Tibial nerve (tissue), 4 donors: ENCODE data around the gene LMO7. TPM values are rescaled to one million over a fixed set of nuclear protein-coding genes. Genes with fewer than 3 reads are reported as not detected.

Experiments used
- DNase-seq, 2 donors: peaks; one replicate each; pipeline ENCODE4 v3.0.0-alpha.2; 2019; ENCODE audit warnings: low spot score in 2 of 2
- H3K27ac ChIP-seq, 4 donors: fragments of 200-600 bp; sonication (generic) in 3 of 4; one replicate each; pipeline ENCODE4 v1.5.1; 2017 to 2019; ENCODE audit warnings: mild to moderate bottlenecking in 1 of 4
- H3K27me3 ChIP-seq, 2 donors: fragments of 200-600 bp; sonication (generic) in 1 of 2; one replicate each; pipeline versions ENCODE4 v1.5.1 to v1.6.0; 2017 to 2019
- H3K36me3 ChIP-seq, 3 donors: fragments of 200-600 bp; sonication (generic); one replicate each; pipeline ENCODE4 v1.5.1; 2018 to 2019
- H3K4me1 ChIP-seq, 4 donors: fragments of 200-600 bp; sonication (generic) in 3 of 4; one replicate each; pipeline ENCODE4 v1.5.1; 2017 to 2019
- H3K4me3 ChIP-seq, 4 donors: fragments of 200-600 bp; sonication (generic) in 3 of 4; one replicate each; pipeline ENCODE4 v1.5.1; 2017 to 2019; ENCODE audit warnings: mild to moderate bottlenecking in 1 of 4, moderate library complexity in 1 of 4
- H3K9me3 ChIP-seq, 4 donors: fragments of 200-600 bp; sonication (generic) in 3 of 4; one replicate each; pipeline ENCODE4 v1.5.1; 2017 to 2019
- CTCF ChIP-seq, 5 experiments: fragments of 200-600 bp in 3 of 5; fragments of 450-650 bp in 2 of 5; sonication (generic) in 3 of 5; IDR thresholded peaks; one replicate each; pipeline ENCODE4 v1.5.1; 2016 to 2019; ENCODE audit warnings: antibody characterized with exemption in 5 of 5, mild to moderate bottlenecking in 3 of 5, moderate library complexity in 2 of 5
- EP300 ChIP-seq, 2 donors: sonication (generic); formaldehyde crosslinking; IDR thresholded peaks; one replicate each; pipeline ENCODE4 v1.6.1; 2017; ENCODE audit warnings: antibody characterized with exemption in 2 of 2, mild to moderate bottlenecking in 1 of 2
- POLR2A ChIP-seq, 2 donors: fragments of 450-650 bp; IDR thresholded peaks; one replicate each; pipeline ENCODE4 v1.6.1; 2017; ENCODE audit warnings: antibody characterized with exemption in 2 of 2, mild to moderate bottlenecking in 2 of 2, moderate library complexity in 2 of 2
- WGBS, 2 donors: methylation state at CpG; one replicate each; pipeline ENCODE4 v1.1.5; 2018; 5-methylcytosine and 5-hydroxymethylcytosine counted together
- total RNA-seq, 4 donors: library from RNA; depleted of rRNA; stranded (reverse); fragments of >200 nt; gene quantifications; one replicate each; pipeline ENCODE4 v1.1.0, GENCODE V29; 2016

Gene LMO7
- total RNA-seq, 4 donors from 2014 or later, result 149 to 311 (median 236) TPM

- TF ChIP-seq POLR2A (IDR thresholded peaks at IDR 0.05) (no peak), CTCF (IDR thresholded peaks at IDR 0.05) (no peak), EP300 (IDR thresholded peaks at IDR 0.05) (no peak)
- Histone ChIP-seq H3K4me1 (peaks cover 0 to 3% (median 0%) of the 10 kb centered on the region in 4 donors), H3K27ac (no peak overlapping the region), H3K4me3 (no peak overlapping the region), H3K9me3 (no peaks in the 10 kb centered on the region), H3K36me3 (peaks cover 0 to 10% (median 0%) of the 10 kb centered on the region in 3 donors), H3K27me3 (no peaks in the 10 kb centered on the region)
- WGBS, 2 donors, result 86 to 87% methylated on average over 7 of the region's 7 CpGs
- DNase-seq, result no peak
Measured at GRCh38 chr13:75806117-75806516, 170.0 kb downstream of the LMO7 start.

- 83 to 87% methylated on average over 5 of the region's 5 CpGs for WGBS, 2 donors
- DNase-seq, result no peak
- Histone ChIP-seq H3K9me3 (no peaks in the 10 kb centered on the region), H3K27ac (no peak overlapping the region), H3K36me3 (no peaks in the 10 kb centered on the region), H3K27me3 (no peaks in the 10 kb centered on the region), H3K4me1 (peaks cover 0 to 24% (median 0%) of the 10 kb centered on the region in 4 donors), H3K4me3 (no peak overlapping the region)
- TF ChIP-seq EP300 (IDR thresholded peaks at IDR 0.05) (no peak), POLR2A (IDR thresholded peaks at IDR 0.05) (no peak), CTCF (IDR thresholded peaks at IDR 0.05) (no peak)
Measured at GRCh38 chr13:75811361-75811760, 175.2 kb downstream of the LMO7 start.

- Histone ChIP-seq H3K4me1 (peaks cover 0 to 24% (median 0%) of the 10 kb centered on the region in 4 donors), H3K27me3 (no peaks in the 10 kb centered on the region), H3K36me3 (no peaks in the 10 kb centered on the region), H3K27ac (no peak overlapping the region), H3K4me3 (no peak overlapping the region), H3K9me3 (no peaks in the 10 kb centered on the region)
- DNase-seq, result no peak
- 45 to 47% methylated on average over 1 of the region's 1 CpG for WGBS, 2 donors
- TF ChIP-seq CTCF (IDR thresholded peaks at IDR 0.05) (no peak), POLR2A (IDR thresholded peaks at IDR 0.05) (no peak), EP300 (IDR thresholded peaks at IDR 0.05) (no peak)
Measured at GRCh38 chr13:75811841-75812240, 175.7 kb downstream of the LMO7 start.

GRCh38 chr13:75812751-75813181 lies 176.6 kb downstream of the LMO7 start:
- Histone ChIP-seq H3K4me3 (no peak overlapping the region), H3K36me3 (no peaks in the 10 kb centered on the region), H3K27me3 (no peaks in the 10 kb centered on the region), H3K9me3 (no peaks in the 10 kb centered on the region), H3K4me1 (peaks cover 0 to 24% (median 0%) of the 10 kb centered on the region in 4 donors), H3K27ac (no peak overlapping the region)
- 61 to 64% methylated on average over 6 of the region's 6 CpGs for WGBS, 2 donors
- no peak for TF ChIP-seq CTCF (IDR thresholded peaks at IDR 0.05)
- TF ChIP-seq EP300 (IDR thresholded peaks at IDR 0.05), result no peak
- TF ChIP-seq POLR2A (IDR thresholded peaks at IDR 0.05), result no peak
- DNase-seq, result no peak

- no peak overlapping the region for H3K4me3 ChIP-seq
- no peak for TF ChIP-seq POLR2A (IDR thresholded peaks at IDR 0.05)
- no peak for TF ChIP-seq EP300 (IDR thresholded peaks at IDR 0.05)
- TF ChIP-seq CTCF (IDR thresholded peaks at IDR 0.05), result no peak
- H3K27me3 ChIP-seq, result no peaks in the 10 kb centered on the region
- peaks cover 0 to 4% (median 0%) of the 10 kb centered on the region in 3 donors for H3K36me3 ChIP-seq
- no peaks in the 10 kb centered on the region for H3K9me3 ChIP-seq
- no peak for DNase-seq
- 82 to 87% methylated on average over 2 to 3 of the region's 3 CpGs for WGBS, 2 donors
- no peak overlapping the region for H3K27ac ChIP-seq
- peaks cover 0 to 24% (median 0%) of the 10 kb centered on the region in 4 donors for H3K4me1 ChIP-seq
Measured at GRCh38 chr13:75813323-75813722, 177.2 kb downstream of the LMO7 start.
